ENCODE data around the gene ZNF783. TPM values are rescaled to one million over a fixed set of nuclear protein-coding genes. Genes with fewer than 3 reads are reported as not detected.

The ZNF783 gene
- total RNA-seq, 4 donors from 2014 or later: 9.1 to 30.3 (median 11.9) TPM

GRCh38 chr7:149256568-149256967, 5.4 kb upstream of the ZNF783 start:
- no peak for TF ChIP-seq CTCF (IDR thresholded peaks at IDR 0.05; ENCODE audit: low read depth)

- no peak for TF ChIP-seq CTCF (IDR thresholded peaks at IDR 0.05; ENCODE audit: low read depth)
These were observed 4.8 kb upstream of the ZNF783 start for GRCh38 chr7:149257146-149257545.

GRCh38 chr7:149261316-149261828, 624 bp upstream of the ZNF783 start:
- no peak for TF ChIP-seq CTCF (IDR thresholded peaks at IDR 0.05; ENCODE audit: low read depth)

- TF ChIP-seq CTCF (IDR thresholded peaks at IDR 0.05; ENCODE audit: low read depth): no peak
These were observed 4.5 kb downstream of the ZNF783 start for GRCh38 chr7:149266451-149266850.

- TF ChIP-seq CTCF (IDR thresholded peaks at IDR 0.05; ENCODE audit: low read depth): no peak
These were observed 5.7 kb downstream of the ZNF783 start for GRCh38 chr7:149267733-149268132.

GRCh38 chr7:149277871-149278270, 15.9 kb downstream of the ZNF783 start:
- TF ChIP-seq CTCF (IDR thresholded peaks at IDR 0.05; ENCODE audit: low read depth): no peak

- TF ChIP-seq CTCF (IDR thresholded peaks at IDR 0.05; ENCODE audit: low read depth): no peak
These were observed 16.4 kb downstream of the ZNF783 start for GRCh38 chr7:149278396-149278795.

All from subcutaneous adipose tissue (tissue), 4 donors.